ENCODE results near the gene MEIS3.
"Not testable (repeated sequence)": the region's sequence is repeated elsewhere in the genome, so short reads cannot be mapped to it uniquely, and the experiment has no call there.

DNA sequence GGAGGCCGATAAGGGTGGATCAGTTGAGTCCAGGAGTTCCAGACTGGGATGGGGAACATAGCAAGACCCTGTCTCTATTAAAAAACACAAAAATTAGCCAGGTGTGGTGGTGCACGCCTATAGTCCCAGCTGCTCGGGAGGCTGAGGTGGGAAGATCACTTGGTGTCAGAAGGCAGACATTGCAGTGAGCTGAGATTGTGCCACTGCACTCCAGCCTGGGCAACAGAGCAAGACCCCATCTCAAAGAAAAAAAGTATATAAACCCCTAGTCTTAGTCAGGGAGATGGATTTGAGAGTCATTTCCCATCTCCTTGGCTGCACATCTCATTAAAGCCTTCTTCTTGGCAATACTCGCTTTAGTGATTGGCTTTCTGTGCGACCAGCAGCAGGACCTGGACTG, 35.4 kb downstream of the MEIS3 start:
- TF ChIP-seq ZNF629 (tag by site-specific recombination; IDR thresholded peaks at IDR 0.05); ZNF76 (tag by site-specific recombination; IDR thresholded peaks at IDR 0.05; ENCODE audit: borderline replicate concordance, low read depth); ZNF791 (tag by site-specific recombination; IDR thresholded peaks at IDR 0.05); ZNF670 (tag by site-specific recombination; IDR thresholded peaks at IDR 0.05; ENCODE audit: low read depth); ZNF138 (tag by site-specific recombination; IDR thresholded peaks at IDR 0.05; ENCODE audit: borderline replicate concordance); ZNF830 (tag by site-specific recombination; IDR thresholded peaks at IDR 0.05; ENCODE audit: low read depth); ZNF274 (IDR thresholded peaks at IDR 0.05; ENCODE audit: low read length); ZNF274 (tag by site-specific recombination; IDR thresholded peaks at IDR 0.05; ENCODE audit: borderline replicate concordance); ZNF175 (tag by site-specific recombination; IDR thresholded peaks at IDR 0.05); ZBTB7A (tag by site-specific recombination; IDR thresholded peaks at IDR 0.05; ENCODE audit: low read depth): not testable (repeated sequence)
- TF ChIP-seq, protein P1, sequence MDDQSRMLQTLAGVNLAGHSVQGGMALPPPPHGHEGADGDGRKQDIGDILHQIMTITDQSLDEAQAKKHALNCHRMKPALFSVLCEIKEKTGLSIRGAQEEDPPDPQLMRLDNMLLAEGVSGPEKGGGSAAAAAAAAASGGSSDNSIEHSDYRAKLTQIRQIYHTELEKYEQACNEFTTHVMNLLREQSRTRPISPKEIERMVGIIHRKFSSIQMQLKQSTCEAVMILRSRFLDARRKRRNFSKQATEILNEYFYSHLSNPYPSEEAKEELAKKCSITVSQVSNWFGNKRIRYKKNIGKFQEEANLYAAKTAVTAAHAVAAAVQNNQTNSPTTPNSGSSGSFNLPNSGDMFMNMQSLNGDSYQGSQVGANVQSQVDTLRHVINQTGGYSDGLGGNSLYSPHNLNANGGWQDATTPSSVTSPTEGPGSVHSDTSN (CRISPR knock-in tag; IDR thresholded peaks at IDR 0.05): not testable (repeated sequence)
- TF ChIP-seq, protein P2, sequence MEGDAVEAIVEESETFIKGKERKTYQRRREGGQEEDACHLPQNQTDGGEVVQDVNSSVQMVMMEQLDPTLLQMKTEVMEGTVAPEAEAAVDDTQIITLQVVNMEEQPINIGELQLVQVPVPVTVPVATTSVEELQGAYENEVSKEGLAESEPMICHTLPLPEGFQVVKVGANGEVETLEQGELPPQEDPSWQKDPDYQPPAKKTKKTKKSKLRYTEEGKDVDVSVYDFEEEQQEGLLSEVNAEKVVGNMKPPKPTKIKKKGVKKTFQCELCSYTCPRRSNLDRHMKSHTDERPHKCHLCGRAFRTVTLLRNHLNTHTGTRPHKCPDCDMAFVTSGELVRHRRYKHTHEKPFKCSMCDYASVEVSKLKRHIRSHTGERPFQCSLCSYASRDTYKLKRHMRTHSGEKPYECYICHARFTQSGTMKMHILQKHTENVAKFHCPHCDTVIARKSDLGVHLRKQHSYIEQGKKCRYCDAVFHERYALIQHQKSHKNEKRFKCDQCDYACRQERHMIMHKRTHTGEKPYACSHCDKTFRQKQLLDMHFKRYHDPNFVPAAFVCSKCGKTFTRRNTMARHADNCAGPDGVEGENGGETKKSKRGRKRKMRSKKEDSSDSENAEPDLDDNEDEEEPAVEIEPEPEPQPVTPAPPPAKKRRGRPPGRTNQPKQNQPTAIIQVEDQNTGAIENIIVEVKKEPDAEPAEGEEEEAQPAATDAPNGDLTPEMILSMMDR (tag by site-specific recombination; IDR thresholded peaks at IDR 0.05): not testable (repeated sequence)

Data from HEK293 (cell line).